ENCODE data around the gene MOSPD2.

The MOSPD2 gene

GRCh38 chrX:14899607-14900006 is 26.4 kb downstream of the MOSPD2 start:
- DNase-seq (ENCODE audit: low read depth in 2 of 2), result peak; percentile 45 to 73
- TF ChIP-seq CTCF (IDR thresholded peaks at IDR 0.05; ENCODE audit: low read depth, low read length), result no peak
- H3K4me3 ChIP-seq (replicated peaks in 1 of 2; ENCODE audit: low read depth in 2 of 2, low read length in 2 of 2), result no peak overlapping the region

GRCh38 chrX:14902537-14902936 is 29.3 kb downstream of the MOSPD2 start:
- no peak overlapping the region for H3K4me3 ChIP-seq (replicated peaks in 1 of 2; ENCODE audit: low read depth in 2 of 2, low read length in 2 of 2)
- no peak for DNase-seq (ENCODE audit: low read depth in 2 of 2)
- no peak for TF ChIP-seq CTCF (IDR thresholded peaks at IDR 0.05; ENCODE audit: low read depth, low read length)

GRCh38 chrX:14903891-14904290 is 30.7 kb downstream of the MOSPD2 start:
- no peak overlapping the region for H3K4me3 ChIP-seq (replicated peaks in 1 of 2; ENCODE audit: low read depth in 2 of 2, low read length in 2 of 2)
- no peak for DNase-seq (ENCODE audit: low read depth in 2 of 2)
- TF ChIP-seq CTCF (IDR thresholded peaks at IDR 0.05; ENCODE audit: low read depth, low read length), result no peak

GRCh38 chrX:14913241-14913640 is 40.0 kb downstream of the MOSPD2 start:
- TF ChIP-seq CTCF (IDR thresholded peaks at IDR 0.05; ENCODE audit: low read depth, low read length), result no peak
- DNase-seq (ENCODE audit: low read depth in 2 of 2), result peak; percentile 15 to 33
- no peak overlapping the region for H3K4me3 ChIP-seq (replicated peaks in 1 of 2; ENCODE audit: low read depth in 2 of 2, low read length in 2 of 2)

GRCh38 chrX:14915596-14915995 is 42.4 kb downstream of the MOSPD2 start:
- no peak overlapping the region for H3K4me3 ChIP-seq (replicated peaks in 1 of 2; ENCODE audit: low read depth in 2 of 2, low read length in 2 of 2)
- DNase-seq (ENCODE audit: low read depth in 2 of 2), result no peak
- TF ChIP-seq CTCF (IDR thresholded peaks at IDR 0.05; ENCODE audit: low read depth, low read length), result no peak

- peak; percentile 46 to 62 for DNase-seq (ENCODE audit: low read depth in 2 of 2)
- no peak for TF ChIP-seq CTCF (IDR thresholded peaks at IDR 0.05; ENCODE audit: low read depth, low read length)
- H3K4me3 ChIP-seq (replicated peaks in 1 of 2; ENCODE audit: low read depth in 2 of 2, low read length in 2 of 2), result no peak overlapping the region
These were observed 42.9 kb downstream of the MOSPD2 start for GRCh38 chrX:14916017-14916674.

- no peak for TF ChIP-seq CTCF (IDR thresholded peaks at IDR 0.05; ENCODE audit: low read depth, low read length)
- DNase-seq (ENCODE audit: low read depth in 2 of 2), result no peak
- H3K4me3 ChIP-seq (replicated peaks in 1 of 2; ENCODE audit: low read depth in 2 of 2, low read length in 2 of 2), result no peak overlapping the region
These were observed 46.2 kb downstream of the MOSPD2 start for GRCh38 chrX:14919407-14919806.
